SW 1271 (cell line): ENCODE results near the gene UPK1A.

Experiments
- DNase-seq, 2 experiments: peaks; one replicate each; lab custom pipeline; 2025; lab: John Stamatoyannopoulos, UW

UPK1A gene

GRCh38 chr19:35693422-35693821 is 27.1 kb downstream of the UPK1A start:
- no peak for DNase-seq

- DNase-seq, result peak; percentile 35 to 82
Observed at GRCh38 chr19:35693835-35694599, 27.7 kb downstream of the UPK1A start.

- DNase-seq, result no peak
Observed at GRCh38 chr19:35695895-35696422, 29.6 kb downstream of the UPK1A start.

GRCh38 chr19:35696835-35697234 is 30.5 kb downstream of the UPK1A start:
- no peak for DNase-seq

- DNase-seq, result peak; percentile 92 to 95
Observed at GRCh38 chr19:35702223-35703012, 36.1 kb downstream of the UPK1A start.

GRCh38 chr19:35703343-35703742 is 37.0 kb downstream of the UPK1A start:
- no peak for DNase-seq

GRCh38 chr19:35704218-35704617 is 37.9 kb downstream of the UPK1A start, which contains the start of gene ZBTB32:
ZBTB32 (plus strand) TSS chr19:35704558; CDS start chr19:35714627, 10,069 bp downstream.
- no peak for DNase-seq

GRCh38 chr19:35708391-35708790 is 42.1 kb downstream of the UPK1A start:
- DNase-seq, result no peak

- DNase-seq, result no peak
Observed at GRCh38 chr19:35710784-35711723, 44.7 kb downstream of the UPK1A start.

- no peak for DNase-seq
Observed at GRCh38 chr19:35712567-35713505, 46.5 kb downstream of the UPK1A start.

- DNase-seq, result no peak
Observed at GRCh38 chr19:35713506-35713850, 47.2 kb downstream of the UPK1A start.

GRCh38 chr19:35713904-35714495 is 47.7 kb downstream of the UPK1A start:
- DNase-seq, result no peak

GRCh38 chr19:35714601-35715354 is 48.5 kb downstream of the UPK1A start:
- no peak for DNase-seq

GRCh38 chr19:35715355-35715809 is 49.1 kb downstream of the UPK1A start:
- no peak for DNase-seq

GRCh38 chr19:35715981-35716800 is 49.9 kb downstream of the UPK1A start:
- peak in 1 of 2 experiments; percentile 44 for DNase-seq

GRCh38 chr19:35716801-35717664 is 50.7 kb downstream of the UPK1A start:
- DNase-seq, result peak; percentile 77 to 84

- DNase-seq, result peak in 1 of 2 experiments; percentile 85
Observed at GRCh38 chr19:35717665-35718344, 51.5 kb downstream of the UPK1A start, which contains the start of gene KMT2B. KMT2B (plus strand) TSS chr19:35718003; CDS start chr19:35718019, 16 bp downstream.
